OCI-LY3 (cell line): ENCODE results near the gene SHC4.

Experiments
- EZH2phosphoT487 ChIP-seq: fragments of 200-600 bp; shearing (Covaris generic); IDR thresholded peaks from 2 replicates; pipeline ENCODE4 v1.6.1; 2018; ENCODE audit warnings: antibody characterized with exemption, mixed run types, low read depth
- TF ChIP-seq, protein P1 (sequence below): fragments of 200-600, 300-600 bp; sonication (generic); IDR thresholded peaks from 2 replicates; pipeline ENCODE4 v1.5.1; 2014; ENCODE audit warnings: antibody characterized with exemption, low read length, low read depth

- TF ChIP-seq, protein P1, sequence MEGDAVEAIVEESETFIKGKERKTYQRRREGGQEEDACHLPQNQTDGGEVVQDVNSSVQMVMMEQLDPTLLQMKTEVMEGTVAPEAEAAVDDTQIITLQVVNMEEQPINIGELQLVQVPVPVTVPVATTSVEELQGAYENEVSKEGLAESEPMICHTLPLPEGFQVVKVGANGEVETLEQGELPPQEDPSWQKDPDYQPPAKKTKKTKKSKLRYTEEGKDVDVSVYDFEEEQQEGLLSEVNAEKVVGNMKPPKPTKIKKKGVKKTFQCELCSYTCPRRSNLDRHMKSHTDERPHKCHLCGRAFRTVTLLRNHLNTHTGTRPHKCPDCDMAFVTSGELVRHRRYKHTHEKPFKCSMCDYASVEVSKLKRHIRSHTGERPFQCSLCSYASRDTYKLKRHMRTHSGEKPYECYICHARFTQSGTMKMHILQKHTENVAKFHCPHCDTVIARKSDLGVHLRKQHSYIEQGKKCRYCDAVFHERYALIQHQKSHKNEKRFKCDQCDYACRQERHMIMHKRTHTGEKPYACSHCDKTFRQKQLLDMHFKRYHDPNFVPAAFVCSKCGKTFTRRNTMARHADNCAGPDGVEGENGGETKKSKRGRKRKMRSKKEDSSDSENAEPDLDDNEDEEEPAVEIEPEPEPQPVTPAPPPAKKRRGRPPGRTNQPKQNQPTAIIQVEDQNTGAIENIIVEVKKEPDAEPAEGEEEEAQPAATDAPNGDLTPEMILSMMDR: no peak
- no peak for TF ChIP-seq EZH2phosphoT487
Measured at GRCh38 chr15:48890375-48890972, 73.2 kb downstream of the SHC4 start.
